ENCODE results near the gene IDUA. TPM values are rescaled to one million over a fixed set of nuclear protein-coding genes. Genes with fewer than 3 reads are reported as not detected.

IDUA gene
- total RNA-seq, 1 donor from 2014 or later: 2.6 TPM

DNA sequence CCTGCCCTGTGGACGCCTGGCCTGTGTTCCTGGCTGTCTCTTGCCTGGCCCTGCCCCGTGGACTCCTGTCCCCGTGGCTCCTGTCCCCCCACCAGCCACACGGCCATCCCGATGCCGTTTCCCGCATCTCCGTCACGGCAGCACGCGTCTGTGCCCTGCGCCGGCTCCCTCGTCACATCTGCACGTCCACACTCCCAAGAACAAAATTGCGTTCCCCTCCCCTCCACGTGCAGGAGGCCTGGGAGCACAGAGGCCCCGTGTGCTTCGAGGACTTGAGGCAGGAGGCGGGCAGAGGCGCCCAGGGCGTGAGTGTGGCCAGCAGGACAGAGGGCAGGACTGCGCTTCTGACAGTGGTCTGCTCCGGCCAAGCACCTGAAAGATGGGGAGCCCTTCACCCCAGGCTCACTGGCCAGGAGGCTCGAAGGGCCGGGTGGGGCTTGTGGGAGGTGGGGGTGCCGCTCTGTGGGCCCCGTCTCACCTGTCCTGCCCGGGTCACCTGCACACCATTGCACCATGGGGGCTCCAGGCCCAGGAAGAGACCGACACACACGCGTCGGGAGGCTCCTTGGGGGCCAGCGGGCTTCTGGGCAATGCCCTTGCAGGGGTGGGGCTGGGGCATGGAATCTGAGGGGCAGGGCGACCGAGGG, 41.9 kb downstream of the IDUA start:
- H3K36me3 ChIP-seq (ENCODE audit: control insufficient read depth, insufficient read depth, low read length): peaks cover 5% of the 10 kb centered on the region
- H3K27me3 ChIP-seq (ENCODE audit: control insufficient read depth, insufficient read depth, low read length): peaks cover 8% of the 10 kb centered on the region
- FAIRE-seq (no peak), DNase-seq (ENCODE audit: low read depth) (no peak)
- no peak overlapping the region for H3K4me3 ChIP-seq (ENCODE audit: low read depth, low read length)
- TF ChIP-seq, protein P1, sequence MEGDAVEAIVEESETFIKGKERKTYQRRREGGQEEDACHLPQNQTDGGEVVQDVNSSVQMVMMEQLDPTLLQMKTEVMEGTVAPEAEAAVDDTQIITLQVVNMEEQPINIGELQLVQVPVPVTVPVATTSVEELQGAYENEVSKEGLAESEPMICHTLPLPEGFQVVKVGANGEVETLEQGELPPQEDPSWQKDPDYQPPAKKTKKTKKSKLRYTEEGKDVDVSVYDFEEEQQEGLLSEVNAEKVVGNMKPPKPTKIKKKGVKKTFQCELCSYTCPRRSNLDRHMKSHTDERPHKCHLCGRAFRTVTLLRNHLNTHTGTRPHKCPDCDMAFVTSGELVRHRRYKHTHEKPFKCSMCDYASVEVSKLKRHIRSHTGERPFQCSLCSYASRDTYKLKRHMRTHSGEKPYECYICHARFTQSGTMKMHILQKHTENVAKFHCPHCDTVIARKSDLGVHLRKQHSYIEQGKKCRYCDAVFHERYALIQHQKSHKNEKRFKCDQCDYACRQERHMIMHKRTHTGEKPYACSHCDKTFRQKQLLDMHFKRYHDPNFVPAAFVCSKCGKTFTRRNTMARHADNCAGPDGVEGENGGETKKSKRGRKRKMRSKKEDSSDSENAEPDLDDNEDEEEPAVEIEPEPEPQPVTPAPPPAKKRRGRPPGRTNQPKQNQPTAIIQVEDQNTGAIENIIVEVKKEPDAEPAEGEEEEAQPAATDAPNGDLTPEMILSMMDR (IDR thresholded peaks at IDR 0.05; ENCODE audit: insufficient read depth, low read length, severe bottlenecking): no peak

DNA sequence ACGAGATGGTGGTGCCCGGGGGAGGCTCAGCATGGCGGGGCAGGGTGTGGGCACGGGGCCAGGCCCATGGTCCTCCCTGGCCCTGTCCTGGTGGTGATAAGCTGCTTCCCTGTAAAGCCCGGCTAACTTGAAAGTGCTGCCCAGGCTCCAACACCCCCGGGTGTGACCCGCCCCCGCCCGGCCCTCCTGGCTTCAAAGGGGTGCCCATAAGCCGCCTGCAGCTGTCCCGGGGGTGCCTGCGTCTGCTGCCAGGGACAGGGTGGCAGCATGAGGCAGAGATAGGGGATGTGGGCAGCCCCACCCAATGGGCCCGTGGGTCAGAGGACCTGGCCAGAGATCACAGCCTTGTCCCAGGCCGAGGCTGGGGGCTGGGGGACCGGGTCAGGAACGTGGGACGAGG, 42.7 kb downstream of the IDUA start:
- DNase-seq (ENCODE audit: low read depth) (no peak), FAIRE-seq (no peak)
- TF ChIP-seq, protein P1 (IDR thresholded peaks at IDR 0.05; ENCODE audit: insufficient read depth, low read length, severe bottlenecking): no peak
- Histone ChIP-seq H3K4me3 (ENCODE audit: low read depth, low read length) (no peak overlapping the region), H3K27me3 (ENCODE audit: control insufficient read depth, insufficient read depth, low read length) (peaks cover 8% of the 10 kb centered on the region), H3K36me3 (ENCODE audit: control insufficient read depth, insufficient read depth, low read length) (peaks cover 5% of the 10 kb centered on the region)

DNA sequence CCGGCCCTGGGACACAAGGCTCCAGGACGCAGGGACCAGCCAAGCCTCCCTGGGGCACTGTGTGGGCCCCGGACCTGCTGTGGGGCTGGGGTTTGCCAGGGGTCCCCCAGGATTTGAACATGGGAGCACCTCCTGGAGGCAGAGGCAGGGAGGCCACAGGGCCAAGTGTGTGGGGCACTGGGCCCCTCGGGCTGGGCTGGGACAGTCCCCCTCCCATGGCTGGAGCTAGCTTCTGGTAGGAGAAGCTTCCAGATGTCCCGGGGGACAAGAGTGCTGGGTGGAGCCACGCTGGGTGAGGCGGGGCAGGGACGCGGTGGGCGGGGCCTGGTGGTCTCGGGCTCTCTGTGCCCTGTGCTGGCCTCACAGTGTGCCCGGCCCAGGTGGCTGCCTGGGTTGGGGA, 43.2 kb downstream of the IDUA start:
- TF ChIP-seq, protein P1 (IDR thresholded peaks at IDR 0.05; ENCODE audit: insufficient read depth, low read length, severe bottlenecking): no peak
- peaks cover 5% of the 10 kb centered on the region for H3K36me3 ChIP-seq (ENCODE audit: control insufficient read depth, insufficient read depth, low read length)
- no peak overlapping the region for H3K4me3 ChIP-seq (ENCODE audit: low read depth, low read length)
- DNase-seq (ENCODE audit: low read depth) (no peak), FAIRE-seq (no peak)
- H3K27me3 ChIP-seq (ENCODE audit: control insufficient read depth, insufficient read depth, low read length): peaks cover 8% of the 10 kb centered on the region

DNA sequence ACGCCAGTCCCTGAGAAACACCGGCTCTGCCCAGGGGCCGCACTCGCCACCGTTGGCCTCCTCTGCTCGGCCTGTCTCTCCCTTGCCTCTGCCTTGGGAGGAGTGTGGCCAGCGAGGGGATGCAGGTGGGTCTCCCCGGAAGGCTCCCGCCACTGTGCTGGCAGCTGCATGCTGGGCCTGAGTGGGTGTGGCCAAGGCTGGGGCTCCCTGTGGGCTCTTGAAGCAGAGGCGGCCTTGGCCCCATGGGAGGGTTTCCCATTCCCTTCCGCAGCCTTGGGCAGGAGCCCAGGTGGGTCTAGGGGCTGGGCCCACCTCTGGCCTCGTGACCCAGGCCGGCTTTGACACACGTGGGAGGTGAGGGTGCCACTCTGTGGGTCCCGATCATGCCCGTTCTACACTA, 43.7 kb downstream of the IDUA start:
- FAIRE-seq: no peak
- TF ChIP-seq, protein P1 (IDR thresholded peaks at IDR 0.05; ENCODE audit: insufficient read depth, low read length, severe bottlenecking): no peak
- Histone ChIP-seq H3K27me3 (ENCODE audit: control insufficient read depth, insufficient read depth, low read length) (peaks cover 8% of the 10 kb centered on the region), H3K4me3 (ENCODE audit: low read depth, low read length) (no peak overlapping the region), H3K36me3 (ENCODE audit: control insufficient read depth, insufficient read depth, low read length) (peaks cover under 1% of the 10 kb centered on the region)
- DNase-seq (ENCODE audit: low read depth): no peak

DNA sequence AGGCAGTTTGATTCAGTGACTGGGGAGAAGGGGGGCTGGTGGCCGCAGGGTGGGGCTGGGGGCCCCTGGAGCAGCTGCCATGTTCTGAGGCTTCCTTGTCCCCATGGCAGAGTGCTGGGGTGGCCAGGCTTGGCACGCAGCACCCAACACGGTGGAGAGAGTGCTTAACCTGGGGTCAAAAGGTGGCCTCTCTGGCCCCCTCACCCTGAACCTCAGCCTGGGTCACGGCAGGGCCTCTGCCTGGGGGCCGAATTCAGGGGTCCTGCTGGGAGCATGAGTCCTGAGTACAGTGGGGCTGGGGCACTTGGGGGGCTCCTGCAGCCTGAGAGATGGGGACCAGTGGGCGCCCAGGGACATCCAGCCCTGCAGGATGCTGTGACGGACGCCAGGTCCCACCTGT, 44.5 kb downstream of the IDUA start:
- DNase-seq (ENCODE audit: low read depth): no peak
- Histone ChIP-seq H3K4me3 (ENCODE audit: low read depth, low read length) (no peak overlapping the region), H3K36me3 (ENCODE audit: control insufficient read depth, insufficient read depth, low read length) (no peaks in the 10 kb centered on the region), H3K27me3 (ENCODE audit: control insufficient read depth, insufficient read depth, low read length) (peaks cover 8% of the 10 kb centered on the region)
- FAIRE-seq: no peak
- TF ChIP-seq, protein P1 (IDR thresholded peaks at IDR 0.05; ENCODE audit: insufficient read depth, low read length, severe bottlenecking): no peak

Measured in bronchial epithelial cell (primary cell).